Neural cell (in vitro differentiated cells): ENCODE data around the gene WFIKKN1. TPM values are rescaled to one million over a fixed set of nuclear protein-coding genes. Genes with fewer than 3 reads are reported as not detected.
A peak's percentile ranks its signal among the peaks of the same experiment; 100 is the strongest.

Experiments
- H2AFZ ChIP-seq: fragments of 200-600, 300-800 bp; sonication (generic), shearing (Covaris generic); 2 replicates; pipeline ENCODE4 v1.6.0; 2014; ENCODE audit warnings: low read depth, mild to moderate bottlenecking, antibody characterized with exemption, low read length, moderate library complexity
- H3F3A ChIP-seq: fragments of 200-600 bp; shearing (Covaris generic); 2 replicates; pipeline ENCODE4 v1.6.1; 2016; ENCODE audit warnings: mild to moderate bottlenecking, moderate library complexity, mixed read lengths, antibody characterized with exemption, low read length; ENCODE audit not compliant: insufficient read depth, poor library complexity, severe bottlenecking
- H3K27ac ChIP-seq: fragments of 200-600, 300-800 bp; sonication (generic), shearing (Covaris generic); 2 replicates; pipeline ENCODE4 v1.5.1; 2014; ENCODE audit warnings: mild to moderate bottlenecking, low read length, moderate library complexity
- H3K27me3 ChIP-seq: fragments of 300-800, 200-600 bp; sonication (generic), shearing (Covaris generic); 2 replicates; pipeline ENCODE4 v1.6.0; 2014; ENCODE audit warnings: mild to moderate bottlenecking, low read depth, low read length, moderate library complexity; ENCODE audit not compliant: insufficient read depth
- H3K36me3 ChIP-seq: fragments of 300-800, 200-600 bp; sonication (generic), shearing (Covaris generic); 2 replicates; pipeline ENCODE4 v1.5.1; 2014; ENCODE audit warnings: mild to moderate bottlenecking, antibody characterized with exemption, low read length, moderate library complexity; ENCODE audit not compliant: insufficient read depth
- H3K4me2 ChIP-seq: fragments of 300-800, 200-600 bp; sonication (generic), shearing (Covaris generic); 2 replicates; pipeline ENCODE4 v1.6.0; 2014; ENCODE audit warnings: mild to moderate bottlenecking, low read length
- H3K4me3 ChIP-seq: fragments of 300-800, 200-600 bp; sonication (generic), shearing (Covaris generic); 2 replicates; pipeline ENCODE4 v1.5.1; 2014; ENCODE audit warnings: mild to moderate bottlenecking, low read length, moderate library complexity
- H3K79me2 ChIP-seq: fragments of 200-600 bp; shearing (Covaris generic); replicated peaks from 2 replicates; pipeline ENCODE4 v1.6.0; 2014; ENCODE audit warnings: mild to moderate bottlenecking, low read length, moderate library complexity; ENCODE audit not compliant: insufficient read depth
- H3K9ac ChIP-seq: fragments of 300-800, 200-600 bp; sonication (generic), shearing (Covaris generic); 2 replicates; pipeline ENCODE4 v1.6.1; 2016; ENCODE audit warnings: mild to moderate bottlenecking, low read length, mixed read lengths
- H3K9me2 ChIP-seq: fragments of 200-600 bp; shearing (Covaris generic); 2 replicates; pipeline ENCODE4 v1.6.1; 2016; ENCODE audit warnings: mild to moderate bottlenecking, low read length, mixed read lengths; ENCODE audit not compliant: insufficient read depth
- H3K9me3 ChIP-seq: fragments of 200-600, 300-800 bp; sonication (generic), shearing (Covaris generic); 2 replicates; pipeline ENCODE4 v1.6.1; 2016; ENCODE audit warnings: mild to moderate bottlenecking, mixed run types, low read length, moderate library complexity, mixed read lengths
- H4K20me1 ChIP-seq: fragments of 200-600 bp; shearing (Covaris generic); 2 replicates; pipeline ENCODE4 v1.6.1; 2016; ENCODE audit warnings: mild to moderate bottlenecking, mixed run types; ENCODE audit not compliant: insufficient read depth
- EP300 ChIP-seq: fragments of 450-650 bp; conservative IDR thresholded peaks from 2 replicates; pipeline ENCODE4 v1.6.1; 2014; ENCODE audit warnings: antibody characterized with exemption, mild to moderate bottlenecking, moderate library complexity; ENCODE audit not compliant: poor library complexity, severe bottlenecking
- EZH2 ChIP-seq: fragments of 200-600, 300-800 bp; shearing (Covaris generic), sonication (generic); IDR thresholded peaks from 2 replicates; pipeline ENCODE4 v1.6.1; 2014; ENCODE audit warnings: antibody characterized with exemption, low read length, borderline replicate concordance, mild to moderate bottlenecking; ENCODE audit not compliant: insufficient read depth, poor library complexity, severe bottlenecking
- MXI1 ChIP-seq: fragments of 450-650 bp; conservative IDR thresholded peaks from 2 replicates; pipeline ENCODE4 v1.6.1; 2014; ENCODE audit warnings: antibody characterized with exemption, mild to moderate bottlenecking; ENCODE audit not compliant: poor library complexity, severe bottlenecking
- POLR2AphosphoS5 ChIP-seq: IDR thresholded peaks from 2 replicates; pipeline ENCODE4 v1.6.1; 2012
- RAD21 ChIP-seq: fragments of 450-650 bp; conservative IDR thresholded peaks from 2 replicates; pipeline ENCODE4 v1.6.1; 2014; ENCODE audit warnings: antibody characterized with exemption, mild to moderate bottlenecking, moderate library complexity
- SMC3 ChIP-seq: fragments of 450-650 bp; conservative IDR thresholded peaks from 2 replicates; pipeline ENCODE4 v1.6.1; 2014; ENCODE audit warnings: antibody characterized with exemption, mild to moderate bottlenecking, moderate library complexity; ENCODE audit not compliant: poor library complexity
- TAF1 ChIP-seq: IDR thresholded peaks from 2 replicates; pipeline ENCODE4 v1.6.1; 2012; ENCODE audit warnings: low read depth
- polyA plus RNA-seq: library from polyadenylated mRNA; depleted of rRNA; stranded (reverse); fragments of >200 nt; gene quantifications from 2 replicates; pipeline ENCODE4 v1.2.3, GENCODE V29; 2014
- TF ChIP-seq, protein P1 (sequence below): IDR thresholded peaks from 2 replicates; pipeline ENCODE4 v1.6.1; 2012; ENCODE audit warnings: borderline replicate concordance
- TF ChIP-seq, protein P2 (sequence below): fragments of 450-650 bp; IDR thresholded peaks from 2 replicates; pipeline ENCODE4 v1.5.1; 2014; ENCODE audit warnings: antibody characterized with exemption, mild to moderate bottlenecking, moderate library complexity; ENCODE audit not compliant: poor library complexity, severe bottlenecking

The WFIKKN1 gene
- polyA plus RNA-seq, 1 donor from 2014 or later = 0.43 TPM

DNA sequence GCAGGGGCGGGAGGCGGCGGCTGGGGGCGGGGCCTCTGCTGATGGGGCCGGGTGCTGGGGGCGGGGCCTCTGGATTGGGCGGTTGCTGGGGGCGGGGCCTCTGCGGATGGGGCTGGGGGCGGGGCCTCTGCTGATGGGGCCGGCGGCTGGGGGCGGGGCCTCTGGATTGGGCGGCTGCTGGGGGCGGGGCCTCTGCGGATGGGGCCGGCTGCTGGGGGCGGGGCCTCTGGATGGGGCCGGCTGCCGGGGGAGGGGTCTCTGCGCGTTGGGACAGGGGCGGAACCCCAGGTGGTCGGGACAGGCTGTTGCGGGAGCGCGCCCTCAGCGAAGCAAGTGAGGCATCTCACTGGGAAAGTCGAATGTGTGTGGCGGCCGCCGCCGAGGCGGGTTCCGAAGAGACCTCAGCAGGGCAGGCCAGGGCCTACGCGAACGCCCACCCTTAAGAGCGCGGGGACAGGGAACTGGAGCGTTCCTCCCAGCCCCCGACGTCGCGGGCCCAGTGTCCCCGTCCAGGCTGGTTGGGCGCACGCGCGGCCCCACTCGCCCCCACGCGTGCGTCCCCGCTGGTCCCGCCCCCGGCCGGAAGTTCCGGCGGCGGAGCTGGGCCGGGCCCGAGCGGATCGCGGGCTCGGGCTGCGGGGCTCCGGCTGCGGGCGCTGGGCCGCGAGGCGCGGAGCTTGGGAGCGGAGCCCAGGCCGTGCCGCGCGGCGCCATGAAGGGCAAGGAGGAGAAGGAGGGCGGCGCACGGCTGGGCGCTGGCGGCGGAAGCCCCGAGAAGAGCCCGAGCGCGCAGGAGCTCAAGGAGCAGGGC is 49.2 kb downstream of the WFIKKN1 start, which contains the start of gene STUB1:
Gene STUB1, plus strand, starts transcription at position 597 of the 811 bp plus-strand sequence. Its CDS starts 116 bp downstream, at position 713.
- Histone ChIP-seq H3K9me3 (no peaks in the 10 kb centered on the region), H3K4me3 (peak within 1 kb of the TSS; percentile 70), H4K20me1 (peaks cover 6% of the 10 kb centered on the region), H3K27ac (peak within 1 kb of the TSS; percentile 56), H2AFZ (no peak within 1 kb of the TSS), H3K9ac (peak within 1 kb of the TSS; percentile 74), H3K9me2 (no peaks in the 10 kb centered on the region), H3K27me3 (peaks cover 3% of the 10 kb centered on the region), H3F3A (no peaks in the 10 kb centered on the region), H3K36me3 (no peaks in the 10 kb centered on the region), H3K4me2 (peak within 1 kb of the TSS; percentile 93), H3K79me2 (peaks cover 20% of the 10 kb centered on the region)
- TF ChIP-seq SMC3 = no peak
- TF ChIP-seq, protein P1, sequence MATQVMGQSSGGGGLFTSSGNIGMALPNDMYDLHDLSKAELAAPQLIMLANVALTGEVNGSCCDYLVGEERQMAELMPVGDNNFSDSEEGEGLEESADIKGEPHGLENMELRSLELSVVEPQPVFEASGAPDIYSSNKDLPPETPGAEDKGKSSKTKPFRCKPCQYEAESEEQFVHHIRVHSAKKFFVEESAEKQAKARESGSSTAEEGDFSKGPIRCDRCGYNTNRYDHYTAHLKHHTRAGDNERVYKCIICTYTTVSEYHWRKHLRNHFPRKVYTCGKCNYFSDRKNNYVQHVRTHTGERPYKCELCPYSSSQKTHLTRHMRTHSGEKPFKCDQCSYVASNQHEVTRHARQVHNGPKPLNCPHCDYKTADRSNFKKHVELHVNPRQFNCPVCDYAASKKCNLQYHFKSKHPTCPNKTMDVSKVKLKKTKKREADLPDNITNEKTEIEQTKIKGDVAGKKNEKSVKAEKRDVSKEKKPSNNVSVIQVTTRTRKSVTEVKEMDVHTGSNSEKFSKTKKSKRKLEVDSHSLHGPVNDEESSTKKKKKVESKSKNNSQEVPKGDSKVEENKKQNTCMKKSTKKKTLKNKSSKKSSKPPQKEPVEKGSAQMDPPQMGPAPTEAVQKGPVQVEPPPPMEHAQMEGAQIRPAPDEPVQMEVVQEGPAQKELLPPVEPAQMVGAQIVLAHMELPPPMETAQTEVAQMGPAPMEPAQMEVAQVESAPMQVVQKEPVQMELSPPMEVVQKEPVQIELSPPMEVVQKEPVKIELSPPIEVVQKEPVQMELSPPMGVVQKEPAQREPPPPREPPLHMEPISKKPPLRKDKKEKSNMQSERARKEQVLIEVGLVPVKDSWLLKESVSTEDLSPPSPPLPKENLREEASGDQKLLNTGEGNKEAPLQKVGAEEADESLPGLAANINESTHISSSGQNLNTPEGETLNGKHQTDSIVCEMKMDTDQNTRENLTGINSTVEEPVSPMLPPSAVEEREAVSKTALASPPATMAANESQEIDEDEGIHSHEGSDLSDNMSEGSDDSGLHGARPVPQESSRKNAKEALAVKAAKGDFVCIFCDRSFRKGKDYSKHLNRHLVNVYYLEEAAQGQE = no peak
- TF ChIP-seq MXI1 = peak; percentile 83
- peak; percentile 33 for TF ChIP-seq EP300
- peak; percentile 59 for TF ChIP-seq POLR2AphosphoS5
- TF ChIP-seq, protein P2, sequence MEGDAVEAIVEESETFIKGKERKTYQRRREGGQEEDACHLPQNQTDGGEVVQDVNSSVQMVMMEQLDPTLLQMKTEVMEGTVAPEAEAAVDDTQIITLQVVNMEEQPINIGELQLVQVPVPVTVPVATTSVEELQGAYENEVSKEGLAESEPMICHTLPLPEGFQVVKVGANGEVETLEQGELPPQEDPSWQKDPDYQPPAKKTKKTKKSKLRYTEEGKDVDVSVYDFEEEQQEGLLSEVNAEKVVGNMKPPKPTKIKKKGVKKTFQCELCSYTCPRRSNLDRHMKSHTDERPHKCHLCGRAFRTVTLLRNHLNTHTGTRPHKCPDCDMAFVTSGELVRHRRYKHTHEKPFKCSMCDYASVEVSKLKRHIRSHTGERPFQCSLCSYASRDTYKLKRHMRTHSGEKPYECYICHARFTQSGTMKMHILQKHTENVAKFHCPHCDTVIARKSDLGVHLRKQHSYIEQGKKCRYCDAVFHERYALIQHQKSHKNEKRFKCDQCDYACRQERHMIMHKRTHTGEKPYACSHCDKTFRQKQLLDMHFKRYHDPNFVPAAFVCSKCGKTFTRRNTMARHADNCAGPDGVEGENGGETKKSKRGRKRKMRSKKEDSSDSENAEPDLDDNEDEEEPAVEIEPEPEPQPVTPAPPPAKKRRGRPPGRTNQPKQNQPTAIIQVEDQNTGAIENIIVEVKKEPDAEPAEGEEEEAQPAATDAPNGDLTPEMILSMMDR = no peak
- no peak for TF ChIP-seq TAF1
- TF ChIP-seq RAD21 = peak; percentile 22
- TF ChIP-seq EZH2 = no peak

DNA sequence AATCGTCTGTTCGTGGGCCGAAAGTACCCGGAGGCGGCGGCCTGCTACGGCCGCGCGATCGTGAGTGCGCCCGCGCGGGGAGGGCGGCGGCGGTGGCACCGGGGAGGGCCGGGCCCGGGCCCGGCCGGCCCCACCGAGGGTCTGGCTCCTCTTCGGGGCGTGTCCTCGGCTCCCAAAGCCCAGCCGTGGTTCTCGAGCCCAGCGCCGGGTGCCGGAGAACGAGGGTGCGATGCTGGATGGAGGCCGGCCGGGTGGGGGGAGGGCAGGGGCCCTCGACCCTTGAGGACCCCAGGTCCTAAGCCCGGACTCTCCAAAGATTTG is 49.8 kb downstream of the WFIKKN1 start:
- Histone ChIP-seq H4K20me1 (peaks cover 6% of the 10 kb centered on the region), H3F3A (no peaks in the 10 kb centered on the region), H3K27me3 (no peaks in the 10 kb centered on the region), H3K36me3 (no peaks in the 10 kb centered on the region), H2AFZ (no peak overlapping the region), H3K9ac (peak overlapping the region; percentile 74), H3K9me3 (no peaks in the 10 kb centered on the region), H3K79me2 (peaks cover 20% of the 10 kb centered on the region), H3K4me3 (peak overlapping the region; percentile 70), H3K9me2 (no peaks in the 10 kb centered on the region), H3K4me2 (peak overlapping the region; percentile 93), H3K27ac (no peak overlapping the region)
- TF ChIP-seq RAD21 (no peak), TAF1 (no peak), MXI1 (no peak), EZH2 (no peak), POLR2AphosphoS5 (no peak), SMC3 (no peak), EP300 (no peak)
- TF ChIP-seq, protein P2 = no peak
- TF ChIP-seq, protein P1 = no peak
